ENCODE data around the gene SPATA9.

DNA sequence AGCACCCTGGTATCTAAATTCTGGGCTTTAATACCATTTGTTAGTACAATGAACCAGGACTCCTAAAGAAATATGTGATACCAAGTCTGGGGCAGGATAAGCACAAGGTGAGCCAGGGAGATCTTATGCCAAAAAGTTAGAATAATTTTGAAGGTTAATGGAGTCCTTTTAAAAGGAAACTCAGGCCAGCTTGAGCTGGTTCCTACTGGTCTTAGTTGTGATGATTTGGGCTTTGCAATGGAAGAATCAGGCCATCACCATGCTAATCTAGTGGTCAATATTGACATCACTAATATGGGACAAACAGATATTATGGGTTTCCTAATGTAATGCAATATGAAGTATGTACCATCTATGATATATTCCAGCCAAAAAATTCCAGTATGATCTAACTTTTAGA, 7.5 kb upstream of the SPATA9 start:
- TF ChIP-seq, protein P1, sequence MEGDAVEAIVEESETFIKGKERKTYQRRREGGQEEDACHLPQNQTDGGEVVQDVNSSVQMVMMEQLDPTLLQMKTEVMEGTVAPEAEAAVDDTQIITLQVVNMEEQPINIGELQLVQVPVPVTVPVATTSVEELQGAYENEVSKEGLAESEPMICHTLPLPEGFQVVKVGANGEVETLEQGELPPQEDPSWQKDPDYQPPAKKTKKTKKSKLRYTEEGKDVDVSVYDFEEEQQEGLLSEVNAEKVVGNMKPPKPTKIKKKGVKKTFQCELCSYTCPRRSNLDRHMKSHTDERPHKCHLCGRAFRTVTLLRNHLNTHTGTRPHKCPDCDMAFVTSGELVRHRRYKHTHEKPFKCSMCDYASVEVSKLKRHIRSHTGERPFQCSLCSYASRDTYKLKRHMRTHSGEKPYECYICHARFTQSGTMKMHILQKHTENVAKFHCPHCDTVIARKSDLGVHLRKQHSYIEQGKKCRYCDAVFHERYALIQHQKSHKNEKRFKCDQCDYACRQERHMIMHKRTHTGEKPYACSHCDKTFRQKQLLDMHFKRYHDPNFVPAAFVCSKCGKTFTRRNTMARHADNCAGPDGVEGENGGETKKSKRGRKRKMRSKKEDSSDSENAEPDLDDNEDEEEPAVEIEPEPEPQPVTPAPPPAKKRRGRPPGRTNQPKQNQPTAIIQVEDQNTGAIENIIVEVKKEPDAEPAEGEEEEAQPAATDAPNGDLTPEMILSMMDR (IDR thresholded peaks at IDR 0.05; ENCODE audit: low read depth, low read length, poor library complexity, severe bottlenecking): no peak
- no peak for TF ChIP-seq EZH2phosphoT487 (IDR thresholded peaks at IDR 0.05; ENCODE audit: borderline replicate concordance, low read length)
